Globus pallidus (tissue), 1 donor: ENCODE data around the gene UBTF.

Source experiments
- DNase-seq: peaks from one replicate; pipeline ENCODE4 v3.0.0-alpha.2; 2015; ENCODE audit warnings: low spot score

UBTF gene

DNA sequence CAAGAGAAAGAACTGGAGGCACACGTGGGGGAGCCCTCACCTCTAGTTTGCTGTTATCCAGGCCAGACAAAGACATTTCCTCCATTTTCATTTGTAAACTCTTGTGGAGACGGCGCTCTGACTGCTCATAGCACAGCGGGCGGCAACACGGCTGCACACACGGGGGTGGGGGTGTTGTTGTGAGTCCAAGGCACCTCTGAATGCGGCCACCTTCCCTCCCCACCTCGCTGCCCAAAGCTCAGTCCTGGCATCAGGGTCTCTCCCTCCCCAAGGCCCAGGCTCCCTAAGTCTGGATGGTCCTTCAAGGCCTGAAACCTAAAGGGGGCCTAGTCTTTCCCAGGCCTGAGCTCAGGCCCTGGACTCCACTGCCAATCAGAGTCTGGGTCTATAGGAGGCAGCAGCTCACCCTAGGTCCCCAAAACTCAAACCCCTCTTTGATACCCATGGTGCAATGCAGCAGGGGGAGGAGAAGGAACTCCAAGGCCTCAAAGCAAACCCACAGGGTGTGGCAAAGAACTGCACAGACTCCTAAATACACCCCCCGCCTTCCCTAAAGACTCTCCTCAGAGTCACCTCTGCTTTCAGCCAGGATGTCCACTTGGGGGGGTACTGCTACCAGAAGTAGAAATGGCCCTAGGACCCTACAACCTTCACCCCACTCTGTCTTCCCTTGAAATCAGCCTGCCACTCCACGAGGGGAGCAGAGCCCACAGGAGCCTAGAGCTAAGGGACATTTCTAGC, 21.3 kb downstream of the UBTF start:
- peak; percentile 27 for DNase-seq

DNA sequence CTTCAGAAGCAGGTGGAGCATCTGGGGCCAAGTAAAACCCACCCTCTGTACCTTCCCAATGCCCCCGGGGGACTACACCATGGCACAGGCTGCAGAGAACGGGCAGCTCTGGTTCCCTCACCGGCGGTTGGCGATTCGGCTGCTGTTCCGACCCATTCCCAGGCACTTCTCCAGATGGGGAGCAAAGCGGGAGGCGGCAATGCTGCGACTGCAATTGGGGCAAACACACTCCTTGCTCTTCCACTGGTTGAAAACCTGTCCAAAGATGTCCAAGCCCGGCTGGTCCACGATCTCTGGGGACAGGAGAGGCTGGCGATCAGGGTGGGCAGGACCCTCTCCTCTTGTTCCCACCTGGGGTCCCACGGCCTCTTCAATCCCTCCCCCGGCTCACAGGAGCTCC, 22.4 kb downstream of the UBTF start:
- no peak for DNase-seq

DNA sequence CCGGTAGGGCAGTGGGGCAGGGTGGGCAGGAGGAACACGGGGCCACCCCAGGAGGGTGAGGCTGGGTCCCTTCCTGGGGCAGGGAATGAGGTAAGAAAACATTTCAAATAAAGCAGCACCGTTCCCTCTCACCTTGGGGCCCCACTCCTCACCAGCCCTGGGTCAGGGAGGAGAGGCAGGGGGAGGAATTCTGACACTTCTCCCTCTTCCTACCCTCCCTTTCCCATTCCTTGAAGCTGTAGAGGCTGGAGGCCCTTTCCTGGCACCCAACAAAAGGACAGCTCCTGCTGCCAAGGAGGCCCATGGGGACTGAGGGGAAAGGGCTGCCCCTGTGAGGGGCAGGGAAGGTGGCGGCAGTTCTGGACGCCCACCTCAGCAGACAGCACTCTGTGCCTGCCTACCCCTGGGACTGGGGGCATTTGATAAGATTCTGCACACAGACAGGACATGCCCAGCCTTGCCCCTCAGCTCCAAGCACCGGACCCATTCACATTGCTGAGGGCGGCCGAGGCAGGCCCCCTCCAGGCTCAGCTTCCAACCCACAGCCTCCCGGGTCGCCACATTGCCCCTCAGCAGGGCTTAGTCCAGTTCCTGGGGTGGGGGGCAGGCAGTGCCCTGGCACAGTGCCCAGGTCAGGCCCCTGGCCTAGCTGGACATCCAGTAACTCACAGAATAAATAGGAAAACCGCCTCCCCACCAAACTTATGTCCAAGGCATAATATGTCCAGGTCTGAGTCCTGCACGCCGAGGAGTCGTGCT, 26.0 kb downstream of the UBTF start:
- no peak for DNase-seq

DNA sequence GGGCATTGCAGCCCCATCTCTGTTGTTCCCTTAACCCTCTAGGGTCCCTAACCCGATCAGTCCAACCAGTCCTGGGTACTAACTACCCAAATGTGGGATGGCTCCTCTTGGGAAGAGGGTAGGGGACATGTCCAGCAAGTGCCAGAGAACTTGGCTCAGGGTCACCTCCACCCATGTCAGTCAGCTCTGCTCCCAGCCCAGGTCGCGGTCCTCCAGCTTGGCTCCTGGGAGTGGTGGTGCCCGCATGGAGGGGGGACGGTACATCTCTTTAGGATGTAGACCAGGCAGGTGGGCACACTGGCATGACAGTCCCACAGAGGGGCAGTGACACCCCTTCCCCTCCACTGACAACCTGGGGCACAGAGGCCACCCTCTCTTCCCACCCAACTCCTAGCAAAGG, 26.7 kb downstream of the UBTF start:
- no peak for DNase-seq

DNA sequence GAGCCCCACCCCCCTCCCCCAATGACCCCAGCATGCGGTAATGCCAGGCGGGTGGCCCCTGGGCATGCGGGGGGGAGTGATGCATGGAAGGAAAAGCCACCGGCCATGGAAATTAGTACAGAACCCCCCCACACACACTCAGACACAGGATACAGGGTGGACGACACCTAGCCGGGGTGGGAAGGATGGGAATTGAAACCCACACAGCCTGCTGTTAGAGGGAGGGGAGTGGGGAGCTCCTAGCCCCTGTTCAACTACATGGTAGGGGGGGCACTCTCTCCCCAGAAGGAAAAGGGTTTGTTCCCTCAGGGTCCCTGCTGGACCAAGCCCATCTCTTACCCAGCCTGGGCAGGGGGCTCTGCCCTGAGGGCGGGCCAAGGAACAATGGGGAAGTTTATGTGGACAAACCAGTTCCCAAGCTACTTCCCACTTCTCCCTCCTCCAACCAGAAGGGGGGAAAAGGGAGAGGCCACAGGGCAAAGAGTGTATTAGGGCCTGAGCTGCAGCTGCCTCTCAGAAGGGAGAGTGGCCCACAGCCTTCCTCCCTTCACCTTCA, 27.5 kb downstream of the UBTF start:
- DNase-seq, result no peak

DNA sequence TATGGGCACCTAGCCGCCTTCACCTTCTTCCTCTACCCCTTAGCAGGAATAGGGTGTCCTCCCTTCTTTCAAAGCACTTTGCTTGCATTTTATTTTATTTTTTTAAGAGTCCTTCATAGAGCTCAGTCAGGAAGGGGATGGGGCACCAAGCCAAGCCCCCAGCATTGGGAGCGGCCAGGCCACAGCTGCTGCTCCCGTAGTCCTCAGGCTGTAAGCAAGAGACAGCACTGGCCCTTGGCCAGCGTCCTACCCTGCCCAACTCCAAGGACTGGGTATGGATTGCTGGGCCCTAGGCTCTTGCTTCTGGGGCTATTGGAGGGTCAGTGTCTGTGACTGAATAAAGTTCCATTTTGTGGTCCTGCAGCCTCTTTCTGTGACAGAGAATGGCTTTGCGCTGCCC, 28.1 kb downstream of the UBTF start:
- no peak for DNase-seq

DNA sequence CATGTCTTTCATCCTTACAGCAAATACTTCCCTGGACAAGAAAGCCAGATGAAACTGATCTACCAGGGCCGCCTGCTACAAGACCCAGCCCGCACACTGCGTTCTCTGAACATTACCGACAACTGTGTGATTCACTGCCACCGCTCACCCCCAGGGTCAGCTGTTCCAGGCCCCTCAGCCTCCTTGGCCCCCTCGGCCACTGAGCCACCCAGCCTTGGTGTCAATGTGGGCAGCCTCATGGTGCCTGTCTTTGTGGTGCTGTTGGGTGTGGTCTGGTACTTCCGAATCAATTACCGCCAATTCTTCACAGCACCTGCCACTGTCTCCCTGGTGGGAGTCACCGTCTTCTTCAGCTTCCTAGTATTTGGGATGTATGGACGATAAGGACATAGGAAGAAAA, 29.0 kb downstream of the UBTF start:
- no peak for DNase-seq

DNA sequence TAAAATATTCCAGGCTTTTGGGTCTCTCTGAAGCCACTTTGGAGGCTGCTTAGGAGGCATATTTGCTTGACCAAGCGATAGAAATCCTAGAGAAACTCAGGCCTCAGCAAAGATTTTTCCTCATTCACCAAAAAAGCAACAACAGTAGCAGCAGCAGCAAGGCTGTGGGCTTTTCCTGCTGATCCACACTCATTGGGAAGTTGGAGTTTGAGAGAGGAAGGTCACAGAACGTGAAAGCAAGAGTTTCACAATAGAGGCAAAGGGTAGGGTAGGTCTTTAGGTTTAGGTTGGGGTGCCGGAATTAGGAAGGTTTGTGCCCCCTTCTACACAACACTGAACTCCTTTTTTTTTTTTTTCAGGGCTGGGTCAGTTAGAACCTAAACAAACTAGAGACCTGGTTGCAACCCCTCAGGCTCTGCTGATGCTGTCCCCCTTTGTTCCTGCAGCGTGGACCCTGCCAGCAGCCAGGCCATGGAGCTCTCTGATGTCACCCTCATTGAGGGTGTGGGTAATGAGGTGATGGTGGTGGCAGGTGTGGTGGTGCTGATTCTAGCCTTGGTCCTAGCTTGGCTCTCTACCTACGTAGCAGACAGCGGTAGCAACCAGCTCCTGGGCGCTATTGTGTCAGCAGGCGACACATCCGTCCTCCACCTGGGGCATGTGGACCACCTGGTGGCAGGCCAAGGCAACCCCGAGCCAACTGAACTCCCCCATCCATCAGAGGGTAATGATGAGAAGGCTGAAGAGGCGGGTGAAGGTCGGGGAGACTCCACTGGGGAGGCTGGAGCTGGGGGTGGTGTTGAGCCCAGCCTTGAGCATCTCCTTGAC, 30.7 kb downstream of the UBTF start:
- no peak for DNase-seq

DNA sequence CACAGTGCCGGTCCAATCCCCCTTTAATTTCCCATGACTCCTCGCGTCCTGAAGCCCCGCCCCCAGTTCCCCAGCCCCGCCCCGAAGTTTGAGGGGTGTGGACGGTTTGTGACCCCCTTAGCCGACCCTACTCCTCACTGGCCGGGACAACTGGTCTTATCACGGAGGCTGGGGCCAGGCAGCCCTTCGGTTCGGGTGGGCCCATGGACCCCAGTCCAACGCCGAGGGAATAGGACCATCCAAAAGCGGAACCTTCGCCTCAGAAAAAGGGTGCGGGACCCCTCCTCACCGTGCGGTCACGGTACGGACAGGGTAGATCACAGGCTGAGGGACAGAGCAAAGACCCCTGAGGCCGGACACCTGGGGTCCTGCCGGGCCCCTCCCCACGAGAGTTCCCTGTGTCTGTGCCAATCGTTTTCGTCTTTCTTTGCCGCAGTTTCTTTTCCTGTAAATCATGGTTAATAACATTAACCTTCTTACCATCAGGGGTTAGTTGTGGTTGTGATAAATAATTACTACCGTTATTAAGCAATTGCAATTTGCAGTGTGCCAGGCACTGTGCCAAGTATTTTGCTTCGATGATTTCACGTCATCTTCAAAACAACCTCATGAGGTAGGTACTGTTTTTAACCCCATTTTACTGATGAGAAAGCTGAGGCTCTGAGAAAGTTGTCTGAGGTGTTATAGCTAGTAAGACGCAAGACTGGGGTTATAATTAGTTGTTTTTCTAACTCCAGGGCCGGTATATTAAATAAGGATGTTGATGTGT, 32.2 kb downstream of the UBTF start:
- DNase-seq, result peak; percentile 38

DNA sequence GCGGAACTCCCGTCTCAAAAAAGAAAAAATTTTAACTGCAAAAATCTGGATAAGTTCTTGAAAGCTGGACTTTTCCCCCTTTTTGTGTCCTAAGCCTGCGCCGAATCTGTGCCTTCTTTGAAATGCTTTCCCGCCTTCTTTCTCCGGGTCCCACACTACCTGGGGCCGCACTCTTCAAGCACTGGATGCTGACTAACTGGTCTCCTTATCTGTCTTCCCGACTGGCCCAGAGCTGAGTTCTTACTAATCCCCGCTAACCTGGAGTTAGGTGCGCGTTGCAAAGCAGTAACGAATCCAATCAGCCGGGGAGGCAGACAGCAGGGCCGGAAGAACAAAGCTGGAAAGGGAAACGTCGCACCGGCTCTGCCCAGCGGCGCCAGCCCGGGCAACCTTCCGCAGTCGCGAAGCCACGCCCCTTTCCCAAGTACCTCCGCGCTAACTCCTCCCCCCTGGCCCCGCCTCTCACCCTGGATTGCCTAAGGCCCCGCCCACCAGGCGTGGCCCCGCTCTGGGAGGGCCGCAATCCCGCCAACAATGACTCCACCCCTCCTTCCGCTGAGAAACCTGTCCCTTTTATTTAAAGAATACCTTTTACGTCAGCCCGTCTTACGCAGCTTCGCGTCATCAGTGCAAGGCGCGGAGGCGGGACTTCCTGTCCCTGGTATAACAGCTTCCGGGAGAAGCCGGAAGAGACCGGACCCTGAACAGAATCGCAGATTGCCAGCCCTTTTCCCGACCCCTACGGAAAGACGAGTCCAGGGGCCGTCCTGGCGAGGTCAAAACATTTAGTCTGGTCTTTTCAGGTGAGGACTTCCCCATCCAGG, 33.0 kb downstream of the UBTF start, which contains the start of gene TMUB2:
TMUB2 (plus strand) TSS at position 666 of the 824 bp plus-strand sequence. CDS start 737 bp downstream, outside the sequence.
- peak; percentile 100 for DNase-seq

DNA sequence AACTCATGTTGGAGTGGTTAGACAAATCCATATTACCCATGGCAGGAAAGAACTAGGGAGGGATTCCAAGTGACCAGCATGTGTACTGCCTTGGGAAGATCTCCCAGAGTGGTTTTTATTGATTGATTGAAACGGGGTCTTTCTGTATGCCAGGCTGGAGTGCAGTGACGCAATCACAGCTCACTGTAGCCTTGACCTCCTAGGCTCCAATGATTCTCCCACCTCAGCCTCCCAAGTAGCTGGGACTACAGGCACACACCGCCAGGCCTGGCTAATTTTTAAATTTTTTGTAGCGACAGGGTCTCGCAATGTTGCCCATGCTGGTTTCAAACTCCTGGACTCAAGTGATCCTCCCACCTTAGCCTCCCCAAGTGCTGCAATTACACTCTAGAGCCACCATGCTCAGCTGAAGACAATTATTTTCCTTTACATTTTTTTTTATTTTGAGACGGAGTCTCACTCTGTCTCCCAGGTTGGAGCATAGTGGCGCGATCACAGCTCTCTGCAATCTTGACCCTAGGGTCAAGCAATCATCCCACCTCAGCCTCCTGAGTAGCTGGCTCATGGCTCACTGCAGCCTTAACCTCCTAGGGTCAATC, 35.2 kb downstream of the UBTF start:
- DNase-seq, result no peak

DNA sequence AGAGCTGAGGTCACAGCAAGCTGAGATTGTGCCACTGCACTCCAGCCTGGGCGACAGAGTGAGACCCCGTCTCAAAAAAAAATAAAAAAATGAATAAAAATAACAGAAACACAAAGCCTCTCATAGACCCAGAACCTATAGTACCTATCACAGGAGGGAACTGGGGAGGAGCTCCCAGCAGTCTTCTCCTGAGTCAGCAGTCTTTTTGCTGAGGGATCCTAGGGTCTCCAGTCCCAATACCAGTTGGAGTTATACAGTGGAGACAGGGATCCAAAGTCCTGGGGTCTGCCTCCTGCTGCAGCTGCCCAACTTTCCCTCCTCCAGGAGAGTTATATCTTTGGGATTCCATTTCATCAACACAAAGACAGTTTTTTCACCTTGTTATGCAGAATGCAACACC, 36.5 kb downstream of the UBTF start:
- DNase-seq, result no peak

DNA sequence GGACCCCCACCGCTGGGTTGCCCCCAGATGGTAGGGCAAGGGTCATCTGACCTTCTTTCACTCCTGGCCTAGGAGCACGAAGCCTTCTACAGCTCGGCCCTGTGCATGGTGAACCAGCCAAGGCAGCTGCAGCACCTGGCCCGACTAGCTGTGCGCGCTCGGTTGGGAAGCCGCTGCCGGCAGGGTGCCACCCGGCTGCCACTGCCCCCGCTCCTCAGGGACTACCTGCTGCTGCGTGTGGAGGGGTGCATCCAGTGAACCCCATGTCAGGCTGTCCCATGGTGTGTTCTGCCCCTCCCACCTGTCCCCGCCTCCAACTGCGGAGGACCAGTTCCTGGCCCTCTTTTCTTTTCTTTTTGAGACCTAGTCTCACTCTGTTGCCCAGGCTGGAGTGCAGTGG, 41.3 kb downstream of the UBTF start:
- no peak for DNase-seq

DNA sequence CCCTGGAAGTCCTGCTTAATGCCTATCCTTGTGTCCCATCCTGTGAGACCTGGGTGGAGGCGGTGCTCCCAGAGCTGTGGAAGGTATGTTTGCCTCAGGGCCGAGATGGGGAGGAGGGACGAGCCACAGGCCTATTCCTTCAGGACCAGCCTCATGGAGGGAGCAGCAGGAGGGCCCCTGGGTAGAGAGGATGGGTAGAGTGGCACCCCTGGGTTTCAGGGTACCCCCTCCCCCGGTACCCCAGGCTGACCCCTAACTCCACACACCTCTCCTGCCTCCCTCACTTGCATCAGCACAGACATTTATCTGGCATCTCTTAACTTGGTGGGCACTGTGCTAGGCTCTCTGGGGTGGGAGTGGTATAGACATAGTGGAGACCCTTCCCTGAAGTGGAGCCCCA, 41.8 kb downstream of the UBTF start:
- DNase-seq, result no peak

DNA sequence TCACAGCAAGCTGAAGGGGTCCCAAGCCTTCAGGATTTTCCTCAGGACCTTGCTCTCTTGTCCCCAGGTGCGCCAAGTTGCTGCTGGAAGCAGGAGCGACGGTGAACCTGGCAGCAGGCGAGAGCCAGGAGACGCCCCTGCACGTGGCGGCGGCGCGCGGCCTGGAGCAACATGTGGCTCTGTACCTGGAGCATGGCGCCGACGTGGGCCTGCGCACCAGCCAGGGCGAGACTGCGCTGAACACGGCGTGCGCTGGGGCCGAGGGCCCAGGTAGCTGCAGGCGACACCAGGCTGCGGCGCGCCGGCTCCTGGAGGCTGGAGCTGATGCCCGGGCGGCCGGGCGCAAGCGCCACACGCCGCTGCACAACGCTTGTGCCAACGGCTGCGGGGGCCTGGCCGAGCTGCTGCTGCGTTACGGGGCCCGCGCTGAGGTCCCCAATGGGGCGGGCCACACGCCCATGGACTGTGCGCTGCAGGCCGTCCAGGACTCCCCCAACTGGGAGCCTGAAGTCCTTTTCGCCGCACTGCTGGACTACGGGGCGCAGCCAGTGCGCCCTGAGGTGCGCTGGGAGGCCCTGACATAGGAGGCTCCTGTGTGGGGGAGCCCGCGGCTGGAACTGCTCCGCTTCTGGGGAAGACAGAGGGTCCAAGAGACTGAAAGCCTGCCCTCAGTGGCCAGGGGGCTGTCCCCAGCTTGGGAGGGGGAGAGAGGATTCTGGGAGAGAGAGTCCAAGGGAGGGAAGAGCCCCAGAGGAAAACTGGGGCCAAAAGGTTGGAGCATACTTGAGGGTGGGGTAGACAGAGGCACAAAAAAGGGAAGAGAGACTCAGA, 42.6 kb downstream of the UBTF start:
- DNase-seq, result no peak

DNA sequence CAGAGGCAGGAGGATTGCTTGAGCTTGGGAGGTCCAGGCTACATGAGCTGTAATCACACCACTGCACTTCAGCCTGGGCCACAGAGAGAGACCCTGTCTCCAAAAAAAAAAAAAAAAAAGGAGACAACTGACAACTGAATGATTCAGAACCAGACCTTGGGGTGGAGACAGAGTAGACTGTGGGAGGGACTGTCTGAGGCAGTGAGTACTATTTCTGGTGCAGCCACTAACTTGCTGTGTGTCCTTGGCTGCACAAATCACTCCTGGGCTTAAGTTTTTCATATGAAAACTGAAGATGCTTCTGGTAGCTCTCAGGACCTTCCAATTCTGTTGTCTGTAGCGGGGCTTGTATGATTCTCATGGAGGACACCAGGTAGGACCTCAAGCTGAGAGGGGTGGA, 43.2 kb downstream of the UBTF start:
- DNase-seq, result no peak

DNA sequence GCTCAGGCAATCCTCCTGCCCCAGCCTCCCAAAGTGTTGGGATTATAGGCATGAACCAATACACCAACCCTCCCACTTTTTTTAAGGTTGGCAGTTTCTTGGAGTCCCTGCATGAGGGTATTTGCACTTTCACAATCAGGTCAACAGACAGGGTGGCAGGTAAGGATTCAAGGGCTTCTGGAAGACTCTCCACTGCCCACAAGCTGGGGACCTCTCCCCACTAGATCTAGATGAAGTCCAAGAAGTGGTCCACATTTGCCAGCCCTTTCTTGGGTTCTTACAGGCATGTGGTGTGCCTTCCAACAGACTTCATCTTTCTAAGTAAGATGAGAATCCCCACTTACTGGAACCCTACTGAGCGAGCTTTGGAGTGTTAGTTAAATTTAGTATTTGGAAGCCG, 45.0 kb downstream of the UBTF start:
- no peak for DNase-seq

DNA sequence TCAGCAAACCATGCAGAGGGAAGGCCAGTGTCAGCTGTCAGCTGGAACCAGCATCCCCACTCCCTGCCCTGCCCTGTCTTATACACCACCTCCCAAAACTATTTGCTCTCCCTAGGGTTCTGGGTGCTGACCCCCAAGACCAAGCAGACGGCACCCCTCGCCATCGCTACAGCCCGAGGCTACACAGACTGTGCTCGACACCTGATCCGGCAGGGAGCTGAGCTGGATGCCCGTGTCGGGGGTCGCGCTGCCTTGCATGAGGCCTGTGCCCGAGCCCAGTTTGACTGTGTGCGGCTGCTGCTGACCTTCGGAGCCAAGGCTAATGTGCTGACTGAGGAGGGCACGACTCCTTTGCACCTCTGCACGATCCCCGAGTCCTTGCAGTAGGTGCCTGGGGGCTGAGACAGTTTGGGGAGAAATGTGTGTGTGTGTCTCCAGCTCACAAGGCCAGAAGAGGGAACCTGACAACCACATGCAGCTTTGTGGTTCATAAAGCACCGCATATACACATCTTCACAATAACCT, 47.5 kb downstream of the UBTF start:
- DNase-seq, result no peak
